ENCODE measurements around the gene ERICH4. TPM values are rescaled to one million over a fixed set of nuclear protein-coding genes. Genes with fewer than 3 reads are reported as not detected.

Gene ERICH4
- total and polyA plus RNA-seq, 2 donors (not counting 3 experiments of a cell fraction or from before 2014, with no cell fraction given) = not detected

DNA sequence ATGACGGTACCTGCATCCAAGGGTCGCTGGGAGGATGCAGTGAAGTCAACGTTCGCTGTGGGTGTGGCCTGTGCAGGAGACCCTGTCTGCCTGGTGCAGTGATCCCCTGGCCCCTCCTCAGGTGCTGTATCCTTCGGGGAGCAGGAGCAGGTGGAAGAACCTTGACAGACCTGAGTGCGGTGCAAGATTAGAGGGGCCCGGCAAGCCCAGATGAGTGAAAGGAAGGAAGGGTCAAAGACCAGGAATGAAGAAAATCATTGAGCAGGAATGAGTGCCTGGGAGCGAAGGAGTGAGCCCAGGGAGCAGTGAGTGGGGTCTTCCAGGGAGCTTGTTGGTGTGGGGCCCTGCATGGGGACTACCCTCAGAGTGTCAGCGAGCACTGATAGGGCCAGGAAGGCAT, 28.5 kb upstream of the ERICH4 start:
- FAIRE-seq (no peak), DNase-seq (ENCODE audit: low read depth, low spot score) (no peak)
- Histone ChIP-seq H3K9me1 (replicated peaks; ENCODE audit: control insufficient read depth, extremely low read depth, insufficient read depth, low read length) (no peaks in the 10 kb centered on the region), H3K27ac (ENCODE audit: insufficient read depth, low read depth, low read length) (no peak overlapping the region), H3K36me3 (ENCODE audit: control insufficient read depth in 2 of 2, extremely low read depth in 1 of 2, insufficient read depth in 2 of 2, low read length in 2 of 2) (peaks cover 0 to 28% of the 10 kb centered on the region in 2 experiments), H3K79me2 (ENCODE audit: control insufficient read depth, insufficient read depth, low read length) (no peaks in the 10 kb centered on the region), H2AFZ (ENCODE audit: low read depth, low read length) (no peak overlapping the region), H3K9me3 (replicated peaks; ENCODE audit: control insufficient read depth, insufficient read depth, low read length) (no peaks in the 10 kb centered on the region), H3K4me3 (replicated peaks in 1 of 3; ENCODE audit: insufficient read depth in 1 of 3, low read depth in 1 of 3, low read length in 3 of 3) (no peak overlapping the region), H3K9ac (replicated peaks; ENCODE audit: extremely low read depth, insufficient read depth, low read length) (no peak overlapping the region), H3K4me1 (ENCODE audit: control insufficient read depth, extremely low read depth, insufficient read depth, low read length) (no peaks in the 10 kb centered on the region), H3K27me3 (ENCODE audit: control insufficient read depth in 2 of 2, insufficient read depth in 2 of 2, low read length in 2 of 2) (no peaks in the 10 kb centered on the region), H3K4me2 (ENCODE audit: insufficient read depth, low read length) (no peak overlapping the region), H4K20me1 (replicated peaks; ENCODE audit: control insufficient read depth, extremely low read depth, insufficient read depth, low read length) (no peaks in the 10 kb centered on the region)
- ChIA-PET CTCF (no interaction called here), POLR2A (no interaction called here)
- intact Hi-C loops (cut with micrococcal nuclease) = no loop called here
- dilution Hi-C loops (cut with MboI; ENCODE audit: extremely low pct_ligation_motif_present, low sequenced_read_pairs) = no loop called here
- no TSS peak for BruUV-seq (replicated peaks)
- TF ChIP-seq FOS (IDR thresholded peaks at IDR 0.05; ENCODE audit: borderline replicate concordance, insufficient read depth, low read length) (no peak), EZH2 (IDR thresholded peaks at IDR 0.05; ENCODE audit: borderline replicate concordance, low read depth, low read length, severe bottlenecking) (no peak)

DNA sequence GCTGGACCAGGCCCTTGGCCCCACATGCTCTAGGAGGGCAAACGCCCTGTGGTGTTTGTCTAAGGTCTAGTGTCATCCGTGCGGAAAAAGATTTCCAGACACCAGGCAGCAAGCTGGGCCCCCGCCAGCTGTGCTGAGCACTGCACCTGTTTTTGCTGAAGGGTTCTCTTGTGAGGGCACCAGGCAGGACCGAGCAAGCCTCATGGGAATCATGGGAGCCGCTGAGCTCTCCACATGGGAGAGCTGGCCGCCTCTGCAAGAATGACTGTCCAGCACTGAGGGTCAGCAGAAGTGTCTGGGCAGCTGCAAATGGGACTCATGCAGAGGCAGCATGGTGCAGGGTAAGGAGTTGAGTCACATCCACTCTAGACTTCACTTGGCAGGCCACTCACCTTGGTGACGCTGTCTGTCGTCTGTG, 27.8 kb upstream of the ERICH4 start:
- dilution Hi-C loops (cut with MboI; ENCODE audit: extremely low pct_ligation_motif_present, low sequenced_read_pairs) = no loop called here
- Histone ChIP-seq H3K36me3 (ENCODE audit: control insufficient read depth in 2 of 2, extremely low read depth in 1 of 2, insufficient read depth in 2 of 2, low read length in 2 of 2) (peaks cover 0 to 30% of the 10 kb centered on the region in 2 experiments), H3K27ac (ENCODE audit: insufficient read depth, low read depth, low read length) (no peak overlapping the region), H3K4me3 (replicated peaks in 1 of 3; ENCODE audit: insufficient read depth in 1 of 3, low read depth in 1 of 3, low read length in 3 of 3) (no peak overlapping the region), H3K4me2 (ENCODE audit: insufficient read depth, low read length) (no peak overlapping the region), H4K20me1 (replicated peaks; ENCODE audit: control insufficient read depth, extremely low read depth, insufficient read depth, low read length) (no peaks in the 10 kb centered on the region), H3K9me3 (replicated peaks; ENCODE audit: control insufficient read depth, insufficient read depth, low read length) (no peaks in the 10 kb centered on the region), H3K4me1 (ENCODE audit: control insufficient read depth, extremely low read depth, insufficient read depth, low read length) (no peaks in the 10 kb centered on the region), H3K9me1 (replicated peaks; ENCODE audit: control insufficient read depth, extremely low read depth, insufficient read depth, low read length) (no peaks in the 10 kb centered on the region), H3K79me2 (ENCODE audit: control insufficient read depth, insufficient read depth, low read length) (no peaks in the 10 kb centered on the region), H2AFZ (ENCODE audit: low read depth, low read length) (no peak overlapping the region), H3K27me3 (ENCODE audit: control insufficient read depth in 2 of 2, insufficient read depth in 2 of 2, low read length in 2 of 2) (no peaks in the 10 kb centered on the region), H3K9ac (replicated peaks; ENCODE audit: extremely low read depth, insufficient read depth, low read length) (no peak overlapping the region)
- ChIA-PET POLR2A (no interaction called here), CTCF (no interaction called here)
- TF ChIP-seq POLR2AphosphoS5 (IDR thresholded peaks at IDR 0.05; ENCODE audit: insufficient read depth, low read depth, low read length) = no peak
- TF ChIP-seq, protein P1, sequence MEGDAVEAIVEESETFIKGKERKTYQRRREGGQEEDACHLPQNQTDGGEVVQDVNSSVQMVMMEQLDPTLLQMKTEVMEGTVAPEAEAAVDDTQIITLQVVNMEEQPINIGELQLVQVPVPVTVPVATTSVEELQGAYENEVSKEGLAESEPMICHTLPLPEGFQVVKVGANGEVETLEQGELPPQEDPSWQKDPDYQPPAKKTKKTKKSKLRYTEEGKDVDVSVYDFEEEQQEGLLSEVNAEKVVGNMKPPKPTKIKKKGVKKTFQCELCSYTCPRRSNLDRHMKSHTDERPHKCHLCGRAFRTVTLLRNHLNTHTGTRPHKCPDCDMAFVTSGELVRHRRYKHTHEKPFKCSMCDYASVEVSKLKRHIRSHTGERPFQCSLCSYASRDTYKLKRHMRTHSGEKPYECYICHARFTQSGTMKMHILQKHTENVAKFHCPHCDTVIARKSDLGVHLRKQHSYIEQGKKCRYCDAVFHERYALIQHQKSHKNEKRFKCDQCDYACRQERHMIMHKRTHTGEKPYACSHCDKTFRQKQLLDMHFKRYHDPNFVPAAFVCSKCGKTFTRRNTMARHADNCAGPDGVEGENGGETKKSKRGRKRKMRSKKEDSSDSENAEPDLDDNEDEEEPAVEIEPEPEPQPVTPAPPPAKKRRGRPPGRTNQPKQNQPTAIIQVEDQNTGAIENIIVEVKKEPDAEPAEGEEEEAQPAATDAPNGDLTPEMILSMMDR (IDR thresholded peaks at IDR 0.05; ENCODE audit: extremely low read depth in 1 of 2, insufficient read depth in 1 of 2, low read depth in 1 of 2, low read length in 2 of 2) = no peak
- no peak for TF ChIP-seq JUN (IDR thresholded peaks at IDR 0.05; ENCODE audit: borderline replicate concordance, insufficient read depth, insufficient read length, low read depth)
- no peak for TF ChIP-seq FOS (IDR thresholded peaks at IDR 0.05; ENCODE audit: borderline replicate concordance, insufficient read depth, low read length)
- no peak for TF ChIP-seq GATA2 (IDR thresholded peaks at IDR 0.05; ENCODE audit: insufficient read depth, insufficient read length, low read depth, low read length)
- no peak for TF ChIP-seq POLR2A (IDR thresholded peaks at IDR 0.05; ENCODE audit: low read depth, low read length)
- TF ChIP-seq, protein P2, sequence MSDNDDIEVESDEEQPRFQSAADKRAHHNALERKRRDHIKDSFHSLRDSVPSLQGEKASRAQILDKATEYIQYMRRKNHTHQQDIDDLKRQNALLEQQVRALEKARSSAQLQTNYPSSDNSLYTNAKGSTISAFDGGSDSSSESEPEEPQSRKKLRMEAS (IDR thresholded peaks at IDR 0.05; ENCODE audit: insufficient read depth, insufficient read length) = no peak
- no peak for TF ChIP-seq MYC (IDR thresholded peaks at IDR 0.05; ENCODE audit: low read depth, low read length)
- TF ChIP-seq EZH2 (IDR thresholded peaks at IDR 0.05; ENCODE audit: borderline replicate concordance, low read depth, low read length, severe bottlenecking) = no peak
- FAIRE-seq = no peak
- no TSS peak for BruUV-seq (replicated peaks)
- no peak for DNase-seq (ENCODE audit: low read depth, low spot score)
- intact Hi-C loops (cut with micrococcal nuclease) = no loop called here
